ENCODE results near the gene IMPA2. TPM values are rescaled to one million over a fixed set of nuclear protein-coding genes. Genes with fewer than 3 reads are reported as not detected.
"Not testable (repeated sequence)": the region's sequence is repeated elsewhere in the genome, so short reads cannot be mapped to it uniquely, and the experiment has no call there.

Gene IMPA2
- polyA plus RNA-seq (2013, experiment 1 of 2; ENCODE audit: insufficient read length) = 19.5 TPM
- polyA plus RNA-seq (2013, experiment 2 of 2; ENCODE audit: insufficient read length) = 18.6 TPM

DNA sequence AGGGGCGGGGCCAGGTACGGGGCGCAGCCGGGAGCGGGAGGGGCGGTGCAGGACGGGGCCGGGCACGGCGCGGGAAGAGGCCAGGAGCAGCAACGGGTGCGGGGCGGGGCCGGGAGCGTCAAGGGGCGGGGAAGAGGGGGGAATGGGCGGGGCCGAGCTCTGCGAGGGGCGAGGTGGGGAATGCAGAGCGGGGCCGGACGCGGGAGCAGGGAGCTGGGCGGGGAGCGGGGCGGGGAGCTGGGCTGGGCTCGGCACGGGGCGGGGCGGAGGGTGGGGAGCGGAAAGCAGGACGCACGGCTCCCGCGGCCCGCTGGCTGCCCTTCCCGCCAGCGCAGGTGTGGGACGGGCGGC lies at the start of gene IMPA2:
TSS of gene IMPA2 (plus strand) at position 316 of the 351 bp plus-strand sequence. CDS start 163 bp downstream, outside the sequence.
- no peak for DNase-seq

DNA sequence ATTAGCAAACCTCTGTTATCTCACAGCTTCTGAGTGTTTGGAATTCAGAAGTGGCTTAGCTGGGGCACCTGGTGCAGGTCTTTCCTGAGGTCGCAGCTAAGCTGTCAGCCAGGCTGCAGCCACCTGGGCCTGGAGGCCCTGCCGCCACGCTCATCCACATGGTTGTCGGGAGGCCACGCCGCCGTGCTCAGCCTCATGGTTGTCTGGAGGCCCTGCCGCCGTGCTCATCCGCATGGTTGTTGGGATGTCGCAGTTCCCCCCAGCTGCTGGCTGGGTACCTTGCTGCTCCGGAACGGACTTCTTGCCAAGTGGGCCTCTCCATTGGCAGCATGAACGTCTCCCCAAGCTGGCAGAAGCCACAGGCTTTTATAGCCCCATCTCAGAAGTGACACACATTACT lies 48.9 kb upstream of the IMPA2 start:
- DNase-seq = no peak

DNA sequence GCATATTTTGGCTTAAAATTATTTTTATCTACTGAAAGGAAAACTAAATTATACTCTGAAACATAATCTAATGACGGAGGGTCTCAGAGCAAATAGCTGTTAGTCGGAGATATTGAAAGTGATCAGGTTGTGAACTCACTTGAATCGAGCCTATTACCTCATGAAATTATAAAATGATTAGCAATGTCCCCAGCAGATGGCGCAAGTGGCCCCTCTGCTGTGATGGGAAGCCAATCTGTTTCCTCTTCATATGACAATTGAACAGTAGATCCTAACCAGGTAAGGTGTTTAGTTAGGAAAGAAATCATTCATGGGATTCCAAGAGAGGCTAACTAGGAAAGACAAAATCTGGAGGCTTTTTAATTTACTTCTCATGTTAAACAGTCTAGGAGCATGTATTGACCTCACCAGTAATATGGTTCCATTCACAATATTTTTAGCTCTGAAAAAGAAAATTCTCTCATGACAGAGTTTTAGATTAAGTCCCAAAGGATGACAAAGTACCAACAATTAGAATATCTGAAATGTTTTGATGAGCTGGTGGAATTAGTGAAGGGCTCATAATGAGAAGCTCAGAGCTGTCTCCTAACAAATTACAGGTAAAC lies 43.3 kb upstream of the IMPA2 start:
- DNase-seq = peak; percentile 49

DNA sequence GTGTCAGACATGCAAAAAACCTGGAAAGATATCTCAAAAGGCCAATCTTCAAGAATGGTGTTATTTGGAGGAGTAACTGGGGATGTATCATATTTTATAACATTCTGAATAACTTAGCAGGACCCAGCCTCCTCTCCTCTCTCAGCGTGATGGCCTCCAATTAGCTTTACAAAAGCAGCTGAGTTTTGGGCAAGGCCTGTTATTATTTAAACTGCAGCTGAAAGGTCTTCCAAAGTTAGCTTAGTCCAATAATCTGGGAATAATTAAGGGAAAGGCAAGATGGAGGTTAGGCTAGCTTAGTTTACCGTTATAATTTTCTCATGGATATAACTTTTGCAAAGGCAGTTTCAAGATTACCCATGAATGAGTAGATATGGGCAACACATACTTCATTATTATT lies 40.4 kb upstream of the IMPA2 start:
- DNase-seq = no peak

DNA sequence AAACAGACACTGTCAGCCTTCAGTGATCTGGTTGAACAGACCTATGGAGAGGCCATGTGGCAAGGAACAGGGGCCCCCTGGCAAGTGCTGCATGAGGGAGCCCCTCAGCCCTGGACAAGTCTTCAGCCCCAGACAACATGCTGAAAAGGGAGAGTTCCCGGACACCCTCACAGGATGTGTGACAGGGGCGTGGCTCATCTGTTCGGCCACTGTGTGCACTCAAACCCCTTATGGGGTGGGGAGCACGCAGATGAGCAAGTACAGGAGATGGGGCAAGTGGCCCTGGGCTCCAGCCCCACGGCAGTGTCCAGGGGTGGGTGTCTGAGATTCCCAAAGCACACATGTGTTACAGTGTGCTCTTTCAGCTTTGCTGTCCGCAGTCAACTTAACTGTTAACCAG lies 37.8 kb upstream of the IMPA2 start:
- no peak for DNase-seq

DNA sequence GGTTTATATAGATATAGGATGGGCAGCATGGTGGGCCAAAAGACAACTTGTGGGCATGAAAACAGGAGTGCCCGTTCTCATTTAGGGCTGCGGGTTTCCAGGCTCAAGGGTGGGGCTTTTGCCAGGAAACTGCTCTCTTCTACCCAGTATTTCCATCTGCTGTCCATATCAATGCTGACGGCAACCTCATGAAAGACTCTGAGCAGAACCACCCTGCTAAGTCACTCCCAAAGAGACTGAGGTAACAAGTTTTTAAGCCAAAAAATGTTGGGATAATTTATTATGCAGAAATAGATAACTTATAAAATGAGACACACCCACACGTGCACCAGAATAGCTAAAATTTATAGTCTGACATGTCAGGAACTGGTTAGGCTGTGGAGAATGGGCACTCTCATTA lies 37.1 kb upstream of the IMPA2 start:
- DNase-seq = no peak

DNA sequence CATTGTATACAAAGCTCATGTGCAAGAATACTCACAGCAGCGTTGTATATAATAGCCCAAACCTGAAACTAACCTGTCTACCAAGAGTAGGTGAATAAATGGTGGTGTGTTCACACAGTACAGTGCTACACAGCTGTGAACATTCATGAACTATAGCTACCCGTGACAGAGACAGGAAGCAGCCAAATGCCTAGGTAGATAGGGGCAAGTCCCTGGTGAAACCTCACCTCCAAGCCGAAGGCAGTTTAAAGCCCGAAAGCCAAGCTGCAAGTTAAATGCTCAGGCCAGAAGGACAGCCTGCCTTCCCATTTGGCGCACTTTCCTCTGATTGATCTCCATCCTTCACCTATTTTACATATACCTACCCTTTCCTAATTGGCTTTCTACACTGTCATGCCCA lies 36.5 kb upstream of the IMPA2 start:
- no peak for DNase-seq

DNA sequence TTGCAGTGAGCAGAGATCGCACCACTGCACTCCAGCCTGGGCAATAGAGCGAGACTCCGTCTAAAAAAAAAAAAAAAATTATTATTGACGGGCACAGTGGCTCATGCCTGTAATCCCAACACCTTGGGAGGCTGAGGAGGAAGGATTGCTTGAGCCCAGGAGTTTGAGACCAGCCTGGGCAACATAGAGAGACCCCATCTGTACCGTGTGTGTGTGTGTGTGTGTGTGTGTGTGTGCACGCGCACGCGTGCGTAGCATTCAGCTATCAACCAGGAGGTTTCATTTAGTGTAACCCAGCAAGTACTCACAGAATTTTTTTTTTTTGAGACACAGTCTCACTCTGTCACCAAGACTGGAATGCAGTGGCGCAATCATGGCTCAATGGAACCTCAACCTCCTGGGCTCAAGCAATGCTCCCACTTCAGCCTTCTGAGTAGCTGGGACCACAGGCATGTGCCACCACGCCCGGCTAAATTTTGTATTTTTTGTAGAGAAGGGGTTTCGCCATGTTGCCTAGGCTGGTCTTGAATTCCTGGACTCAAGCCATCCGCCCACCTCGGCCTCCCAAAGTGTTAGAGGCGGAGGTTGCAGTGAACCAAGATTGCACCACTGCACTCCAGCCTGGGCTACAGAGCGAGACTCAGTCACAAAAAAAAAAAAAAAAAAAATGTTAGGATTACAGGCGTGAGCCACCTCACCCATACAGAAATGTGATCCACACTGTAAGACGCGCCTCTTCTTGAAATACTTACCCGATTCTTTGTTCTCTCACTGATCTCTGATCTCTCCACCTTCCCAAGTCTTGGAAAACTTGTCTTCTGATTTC lies 35.3 kb upstream of the IMPA2 start:
- peak; percentile 89 for DNase-seq

DNA sequence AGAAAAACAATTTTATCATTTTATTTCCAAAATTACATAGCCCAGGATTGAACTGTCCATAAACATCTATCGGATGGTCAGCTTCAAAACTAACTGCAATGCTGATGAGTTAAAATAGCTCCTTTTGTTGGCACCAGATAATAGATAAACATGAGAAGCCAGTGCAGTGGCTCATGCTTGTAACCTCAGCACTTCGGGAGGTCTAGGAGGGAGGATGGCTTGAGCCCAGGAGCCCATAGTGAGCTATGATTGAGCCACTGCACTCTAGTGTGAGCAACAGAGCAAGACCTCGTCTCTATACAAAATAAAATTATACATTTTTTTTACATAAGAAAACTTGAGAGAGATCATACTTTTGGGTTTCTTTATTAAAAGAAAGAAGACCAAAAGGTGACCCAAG lies 34.6 kb upstream of the IMPA2 start:
- peak; percentile 80 for DNase-seq

DNA sequence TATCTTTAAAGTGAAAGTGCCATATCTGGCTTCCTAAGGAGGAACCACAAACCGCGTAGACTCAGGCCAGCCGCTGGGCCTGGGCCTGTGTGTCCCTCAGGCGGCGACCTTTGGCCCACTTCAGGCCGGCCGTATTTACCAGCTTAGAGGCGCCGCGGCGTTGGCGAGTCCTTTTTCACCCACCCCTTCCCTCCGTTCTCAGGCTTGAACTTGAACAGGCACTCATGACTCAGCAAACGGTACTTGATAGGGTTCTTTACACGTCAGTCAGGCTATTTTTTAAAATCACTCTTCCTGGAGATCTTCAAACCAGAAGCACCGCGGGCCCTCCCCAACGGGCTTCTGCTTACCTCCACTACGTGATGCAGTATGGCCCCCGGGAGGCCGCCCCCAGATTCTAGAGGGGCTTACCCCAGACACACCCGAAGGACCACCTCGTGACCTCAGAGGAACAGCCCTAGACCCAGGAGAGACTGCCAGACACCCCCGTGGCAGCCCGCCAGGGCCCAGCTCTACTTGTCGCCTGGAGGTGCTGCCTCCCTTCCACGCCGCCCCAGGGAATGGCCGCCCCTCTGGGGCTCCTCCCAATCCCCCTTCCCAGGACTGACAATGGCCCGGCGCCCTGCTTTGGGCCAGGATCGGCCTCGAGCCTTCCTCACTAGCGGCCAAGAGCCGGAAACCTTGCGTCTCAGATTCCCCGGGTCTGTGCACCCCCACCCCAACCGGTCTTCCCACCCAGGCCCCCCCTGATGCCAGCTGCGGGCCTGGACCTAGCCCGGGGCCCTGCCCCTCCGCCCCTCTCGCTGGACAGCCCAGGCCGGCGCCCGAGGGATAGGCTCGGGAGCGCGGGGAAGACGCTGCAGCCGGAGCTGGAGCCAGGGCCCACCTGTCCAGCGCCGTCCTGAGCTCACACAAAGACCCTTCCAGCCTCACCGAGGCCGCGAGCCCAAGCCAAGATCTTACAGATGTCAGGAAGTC lies 33.8 kb upstream of the IMPA2 start:
- DNase-seq = peak; percentile 98

DNA sequence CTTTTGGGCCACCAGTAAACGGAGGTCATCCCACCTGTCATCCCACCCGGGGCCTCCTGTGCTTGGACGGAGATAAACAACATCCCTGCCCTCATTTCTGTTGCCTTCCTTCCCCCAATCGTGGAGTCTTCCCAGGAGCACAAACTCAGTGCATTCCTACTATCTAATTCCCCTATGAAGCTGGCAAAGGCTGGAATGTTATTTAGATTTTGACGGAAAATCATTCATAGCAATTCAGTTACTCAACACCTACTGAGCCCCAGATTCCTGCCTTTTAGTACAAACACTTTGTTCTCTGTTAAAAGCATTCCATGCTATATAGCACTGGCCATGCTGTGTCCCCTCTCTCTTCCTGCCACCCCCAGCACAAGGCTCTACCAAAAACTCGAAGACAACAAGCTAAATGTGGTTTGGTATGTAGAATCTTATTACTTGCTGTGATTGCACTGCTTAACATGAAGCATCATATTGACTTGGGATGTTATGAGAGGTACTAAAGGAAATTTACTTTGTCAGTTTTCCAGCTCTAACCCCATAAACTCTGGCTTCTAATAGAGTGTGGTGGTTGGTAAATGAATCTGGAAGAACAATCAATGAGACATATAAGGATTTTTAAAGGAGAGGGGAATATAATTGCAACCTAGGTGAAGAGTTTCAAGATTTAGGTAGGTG lies 32.3 kb upstream of the IMPA2 start:
- peak; percentile 80 for DNase-seq

DNA sequence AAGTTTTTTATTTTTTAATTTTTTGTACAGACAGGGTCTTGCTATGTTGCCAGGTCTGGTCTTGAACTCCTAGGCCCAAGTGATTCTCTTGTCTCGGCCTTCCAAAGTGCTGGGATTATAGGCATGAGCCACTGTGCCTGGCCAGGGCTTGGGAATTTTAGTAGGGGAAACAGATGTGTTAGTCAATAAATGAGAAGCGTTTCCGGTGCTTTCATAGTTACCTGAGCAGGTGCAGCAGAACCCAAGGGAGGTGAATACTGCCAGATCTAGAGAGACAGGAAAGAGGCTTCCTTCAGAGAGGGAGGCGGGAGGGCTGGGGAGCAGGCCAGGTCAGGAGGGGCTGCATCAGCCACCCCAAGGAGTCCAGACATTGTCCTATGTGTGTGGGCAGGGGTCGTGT lies 30.5 kb upstream of the IMPA2 start:
- DNase-seq = no peak

DNA sequence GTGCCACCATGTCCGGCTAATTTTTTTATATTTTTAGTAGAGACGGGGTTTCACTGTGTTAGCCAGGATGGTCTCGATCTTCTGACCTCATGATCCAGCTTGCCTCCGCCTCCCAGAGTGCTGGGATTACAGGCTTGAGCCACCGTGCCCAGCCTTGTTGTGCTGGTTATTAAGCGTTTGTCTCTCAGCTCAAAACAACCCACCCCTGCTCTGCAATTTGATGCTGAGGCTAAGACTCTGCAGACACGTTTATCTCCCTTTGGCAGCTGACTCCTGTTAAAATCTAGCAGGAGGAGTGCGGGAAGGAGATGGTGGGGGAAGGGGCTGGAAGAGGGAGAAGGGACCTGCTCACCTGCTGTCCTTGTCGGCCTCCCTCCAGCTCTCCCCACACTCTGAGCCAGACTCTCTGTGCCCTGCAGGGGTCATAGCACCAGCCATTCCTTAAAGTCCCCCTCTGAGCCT lies 29.9 kb upstream of the IMPA2 start:
- no peak for DNase-seq

DNA sequence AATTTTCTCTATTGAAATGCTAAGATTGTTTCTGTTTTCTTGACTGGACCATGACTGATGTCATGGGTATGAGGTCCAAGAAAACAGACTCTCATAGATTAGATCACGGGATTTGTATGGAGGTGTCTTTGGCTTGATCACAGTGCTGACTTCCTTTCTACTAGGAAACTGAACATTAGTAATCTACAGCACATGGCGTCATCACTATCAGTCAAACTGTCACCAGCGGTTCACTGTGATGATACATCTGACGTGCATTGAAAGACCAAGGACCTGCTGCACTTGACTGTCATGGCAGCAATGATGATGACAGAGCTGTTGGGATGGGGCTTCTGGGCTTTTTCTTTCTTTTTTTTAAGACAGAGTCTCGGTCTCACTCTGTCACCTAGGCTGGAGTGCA lies 28.2 kb upstream of the IMPA2 start:
- DNase-seq = no peak

DNA sequence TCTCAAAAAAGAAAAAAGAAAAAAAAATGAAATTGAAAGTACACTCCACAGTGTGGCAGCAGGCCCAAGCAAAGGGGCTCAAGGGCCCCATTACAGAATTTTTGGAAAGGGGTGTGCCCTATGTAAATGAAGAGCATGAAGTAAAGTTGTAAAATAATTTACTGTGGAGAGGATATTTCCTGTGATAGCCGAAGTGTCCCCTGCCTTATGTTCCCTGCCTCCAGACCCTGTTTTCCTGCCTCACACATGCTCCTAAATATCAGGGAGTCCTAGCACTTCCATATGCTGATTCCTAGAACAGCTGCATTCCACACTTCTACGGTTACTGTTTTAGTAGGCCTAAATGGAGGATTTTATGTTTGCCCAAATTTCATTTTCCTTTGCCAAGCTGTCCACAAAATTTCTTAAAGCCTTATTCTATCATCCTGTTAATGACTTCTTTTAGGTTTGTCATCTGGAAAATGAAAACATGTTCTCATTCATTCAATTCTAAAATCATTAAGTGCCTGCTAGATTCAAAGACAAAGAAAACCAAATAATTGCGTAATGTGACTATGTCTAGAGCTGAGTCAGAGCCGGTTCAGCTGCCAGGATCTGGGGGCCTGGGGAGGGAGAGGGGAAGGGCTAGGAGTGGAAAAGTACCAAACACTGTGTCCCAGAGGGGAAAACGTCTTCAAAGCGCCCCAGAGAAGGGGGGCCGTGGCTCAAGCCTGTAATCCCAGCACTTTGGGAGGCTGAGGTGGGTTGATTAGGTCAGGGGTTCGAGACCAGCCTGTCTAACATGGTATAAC lies 25.9 kb upstream of the IMPA2 start:
- peak; percentile 93 for DNase-seq

DNA sequence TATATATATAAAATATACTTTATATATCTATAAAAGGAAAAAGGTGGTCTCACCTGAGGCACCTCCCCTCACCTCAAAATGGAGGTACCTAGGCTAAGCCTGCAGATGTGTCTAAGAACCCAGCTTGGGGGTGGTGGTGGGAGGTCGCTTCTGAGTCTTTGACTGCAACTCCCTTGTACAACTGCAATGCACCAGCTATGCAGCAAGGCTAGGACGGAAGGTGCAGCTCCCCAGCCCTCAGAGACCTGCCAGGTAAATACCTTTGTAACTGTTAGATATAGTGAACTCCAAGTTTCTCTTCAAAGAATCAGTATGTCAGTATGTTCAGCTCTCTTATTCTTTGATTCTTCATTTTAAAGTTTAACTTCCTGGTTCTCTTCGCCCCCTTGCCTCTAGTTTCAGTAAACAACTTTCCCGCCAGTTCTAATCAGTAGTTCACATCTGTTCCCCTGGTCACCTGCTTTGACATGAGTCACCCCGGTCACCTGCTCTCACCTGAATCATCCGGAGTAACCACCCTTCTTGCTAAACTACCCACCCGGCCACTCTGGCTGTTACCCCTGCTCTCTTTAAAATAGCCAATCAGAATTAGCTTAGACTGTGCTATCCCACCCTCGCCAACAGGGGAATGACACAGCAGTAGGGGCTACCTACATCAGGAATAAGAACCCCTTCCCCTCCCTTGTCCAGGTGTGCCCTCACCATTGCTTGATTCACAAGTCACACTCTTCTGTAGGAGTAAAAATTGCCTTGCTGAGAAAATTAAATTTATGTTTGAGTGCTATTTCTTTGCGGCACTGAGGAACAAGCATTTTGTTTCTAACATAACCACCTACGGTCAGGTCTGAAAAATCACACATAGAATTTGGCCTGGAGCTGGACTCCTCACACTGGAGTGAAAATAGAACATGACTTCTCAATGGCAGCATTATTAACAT lies 24.7 kb upstream of the IMPA2 start:
- DNase-seq = no peak

DNA sequence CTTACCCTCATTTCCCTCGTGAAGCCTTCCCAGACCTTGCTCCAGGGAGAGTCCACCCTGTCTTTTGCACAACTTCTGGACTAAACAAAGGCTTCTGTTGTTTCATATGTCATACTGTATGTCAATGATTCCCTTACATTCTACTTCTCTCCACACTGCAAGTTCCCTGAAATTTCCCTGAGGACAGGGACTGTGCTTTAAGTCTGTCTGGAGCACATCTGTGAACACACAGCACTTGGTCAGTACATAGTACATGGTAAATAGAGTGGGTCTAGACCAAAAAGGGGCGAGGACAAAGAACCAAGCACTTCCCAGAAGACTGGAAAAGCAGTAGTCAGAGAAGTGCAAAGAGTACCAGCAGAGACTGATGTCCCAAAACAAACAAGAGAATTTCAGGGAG lies 23.7 kb upstream of the IMPA2 start:
- DNase-seq = no peak

DNA sequence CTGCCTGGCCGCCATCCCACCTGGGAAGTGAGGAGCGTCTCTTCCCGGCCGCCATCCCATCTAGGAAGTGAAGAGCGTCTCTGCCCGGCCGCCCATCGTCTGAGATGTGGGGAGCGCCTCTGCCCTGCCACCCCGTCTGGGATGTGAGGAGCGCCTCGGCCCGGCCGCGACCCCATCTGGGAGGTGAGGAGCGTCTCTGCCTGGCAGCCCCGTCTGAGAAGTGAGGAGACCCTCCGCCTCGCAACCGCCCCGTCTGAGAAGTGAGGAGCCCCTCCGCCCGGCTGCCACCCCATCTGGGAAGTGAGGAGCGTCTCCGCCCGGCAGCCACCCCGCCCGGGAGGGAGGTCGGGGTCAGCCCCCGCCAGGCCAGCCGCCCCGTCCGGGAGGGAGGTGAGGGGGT lies 21.7 kb upstream of the IMPA2 start:
- DNase-seq = not testable (repeated sequence)

DNA sequence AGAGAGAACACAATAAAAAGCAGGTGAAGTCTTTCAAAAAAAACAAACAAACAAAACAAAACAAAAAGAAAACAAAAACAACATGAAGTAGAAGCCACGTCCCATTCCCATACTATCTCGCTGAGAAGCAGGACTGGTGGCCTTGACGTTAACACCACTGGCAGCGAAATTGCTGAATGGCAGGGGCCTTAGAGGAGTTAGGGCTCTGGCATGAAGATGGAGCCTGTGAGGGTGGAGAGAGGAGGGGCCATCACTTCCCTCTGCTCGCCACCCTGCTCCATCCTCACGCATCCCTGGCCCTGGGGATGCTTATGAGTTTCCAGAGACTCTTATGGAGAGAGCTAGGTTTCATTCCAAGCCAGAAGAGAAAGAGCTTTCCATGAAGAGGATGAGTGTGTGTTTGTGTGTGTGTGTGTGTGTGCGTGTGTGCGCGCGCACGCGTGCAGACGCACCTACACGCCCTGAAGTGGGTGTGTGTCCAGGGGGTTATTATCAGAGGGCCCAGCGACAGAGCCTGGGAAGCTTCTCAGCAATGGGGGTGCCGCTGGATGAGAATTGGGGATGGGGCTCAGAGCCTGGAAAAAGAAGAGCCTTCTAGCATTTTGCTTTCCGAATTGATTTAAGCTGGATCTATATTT lies 20.4 kb upstream of the IMPA2 start:
- no peak for DNase-seq

DNA sequence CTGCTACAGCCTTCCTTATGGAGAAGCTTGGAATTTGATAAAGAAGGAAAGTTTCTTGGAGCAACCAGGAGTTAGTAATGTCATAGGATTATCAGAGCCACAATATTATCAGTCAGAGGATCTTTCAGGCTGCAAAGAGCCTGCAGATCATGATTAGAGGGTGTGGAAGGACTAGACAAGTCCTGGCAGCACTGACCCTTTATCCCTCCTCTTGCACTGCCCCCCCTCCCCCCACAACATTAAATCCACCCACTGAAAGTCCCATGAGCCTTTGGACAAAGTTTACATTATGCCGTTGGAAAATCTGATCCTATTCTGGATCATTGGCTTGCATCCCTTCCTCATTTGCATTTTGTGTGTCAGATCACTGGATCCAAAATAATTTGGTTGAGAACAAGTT lies 18.7 kb upstream of the IMPA2 start:
- DNase-seq = no peak
